HepG2 (cell line): Measurements from ENCODE around the gene CCDC154. TPM values are rescaled to one million over a fixed set of nuclear protein-coding genes. Genes with fewer than 3 reads are reported as not detected.

Source experiments
- AFF4 ChIP-seq: sonication (generic); formaldehyde crosslinking; IDR thresholded peaks from 2 replicates; pipeline ENCODE4 v1.4.0; 2020; ENCODE audit warnings: missing genetic modification reagents
- GATA4 ChIP-seq: sonication (generic); IDR thresholded peaks from 2 replicates; pipeline ENCODE4 v1.6.1; 2016; ENCODE audit warnings: antibody characterized with exemption, low read depth, borderline replicate concordance
- IRF1 ChIP-seq: sonication (generic); formaldehyde crosslinking; IDR thresholded peaks from 2 replicates; pipeline ENCODE4 v1.4.0; 2020; ENCODE audit warnings: low read depth, mild to moderate bottlenecking, missing genetic modification reagents
- IRF2 ChIP-seq: IDR thresholded peaks from 2 replicates; pipeline ENCODE4 v1.6.1; 2018; ENCODE audit warnings: missing genetic modification reagents, missing compliant biosample characterization
- PLSCR1 ChIP-seq: sonication (generic); formaldehyde crosslinking; IDR thresholded peaks from 2 replicates; pipeline ENCODE4 v1.5.0; 2020; ENCODE audit warnings: missing genetic modification reagents, mild to moderate bottlenecking, borderline replicate concordance
- TFE3 ChIP-seq: IDR thresholded peaks from 2 replicates; pipeline ENCODE4 v1.6.1; 2016
- TGIF2 ChIP-seq: IDR thresholded peaks from 2 replicates; pipeline ENCODE4 v1.6.1; 2016; ENCODE audit warnings: control low read depth, missing compliant biosample characterization
- ZBTB26 ChIP-seq: IDR thresholded peaks from 2 replicates; pipeline ENCODE4 v1.6.1; 2016; ENCODE audit warnings: missing compliant biosample characterization, missing genetic modification reagents, borderline replicate concordance
- ZNF253 ChIP-seq: sonication (generic); formaldehyde crosslinking; IDR thresholded peaks from 2 replicates; pipeline ENCODE4 v1.8.0; 2022; ENCODE audit warnings: mild to moderate bottlenecking, missing genetic modification reagents, borderline replicate concordance
- ZNF552 ChIP-seq: sonication (generic); formaldehyde crosslinking; IDR thresholded peaks from 2 replicates; pipeline ENCODE4 v1.9.0; 2022; ENCODE audit warnings: missing genetic modification reagents, mild to moderate bottlenecking, borderline replicate concordance
- ZNF639 ChIP-seq: conservative IDR thresholded peaks from 2 replicates; pipeline ENCODE4 v1.6.1; 2018; ENCODE audit warnings: missing genetic modification reagents
- ZNF678 ChIP-seq: sonication (generic); formaldehyde crosslinking; IDR thresholded peaks from 2 replicates; pipeline ENCODE4 v1.4.0; 2020; ENCODE audit warnings: mild to moderate bottlenecking, missing genetic modification reagents
- polyA plus RNA-seq, 8 experiments: library from polyadenylated mRNA; depleted of rRNA in 3 of 8; stranded (reverse) in 7 of 8; unstranded in 1 of 8; fragments of >200 nt; fragmentation: Illumina TruSeq in 4 of 8; extraction: Trizol in 4 of 8; gene quantifications; 2 replicates each; pipeline versions ENCODE4 v1.2.1 to v1.2.3, GENCODE V29; 2011 to 2016; ENCODE audit warnings: low read depth in 4 of 8, missing spikeins in 1 of 8, mixed read lengths in 1 of 8; ENCODE audit not compliant: insufficient read depth in 1 of 8
- total RNA-seq, 5 experiments: library from RNA; depleted of rRNA; stranded (reverse); fragments of >200 nt; fragmentation: Illumina TruSeq; extraction: Trizol; gene quantifications; 2 replicates each; pipeline ENCODE4 v1.2.3, GENCODE V29; 2016; ENCODE audit warnings: low read depth in 1 of 5

CCDC154 gene
- total and polyA plus RNA-seq, 2 of the 13 experiments (the other 11 are each of a cell fraction or from before 2014, with no cell fraction given): 0.92 to 1.5 TPM

- TF ChIP-seq PLSCR1 (CRISPR knock-in tag) (no peak), IRF2 (CRISPR knock-in tag) (peak; percentile 31; the same call in 1 of the 2 replicates), GATA4 (0 out of 2 replicates have a peak, but pooled peaks have one; percentile 28), TFE3 (CRISPR knock-in tag) (peak; percentile 65; the same call in 1 of the 2 replicates), TGIF2 (CRISPR knock-in tag) (no peak), IRF1 (CRISPR knock-in tag) (no peak), ZNF253 (no peak), ZNF552 (no peak), ZNF639 (CRISPR knock-in tag) (no peak), ZBTB26 (CRISPR knock-in tag) (no peak), ZNF678 (no peak), AFF4 (CRISPR knock-in tag) (no peak)
Measured at GRCh38 chr16:1430759-1431496, 13.4 kb downstream of the CCDC154 start, which contains the start of gene PERCC1 (continued).
